ENCODE data around the gene MAG. TPM values are rescaled to one million over a fixed set of nuclear protein-coding genes. Genes with fewer than 3 reads are reported as not detected.

MAG gene
- total RNA-seq, 1 donor from 2014 or later, result not detected

GRCh38 chr19:35350591-35350990 lies 58.6 kb downstream of the MAG start:
- Histone ChIP-seq H3K4me3 (no peak overlapping the region), H3K27me3 (no peaks in the 10 kb centered on the region), H3K36me3 (no peaks in the 10 kb centered on the region), H3K27ac (no peak overlapping the region), H3K4me1 (no peaks in the 10 kb centered on the region), H3K9me3 (no peaks in the 10 kb centered on the region)
- no peak for ATAC-seq
- no peak for TF ChIP-seq CTCF (IDR thresholded peaks at IDR 0.05)
- intact Hi-C loops (cut with DNase I), result loop anchor here (10.0 kb wide), 2 partner anchors 114 to 144 kb away; partner anchors contain the start of gene KRTDAP
- peak; percentile 58 for DNase-seq

- Histone ChIP-seq H3K27me3 (no peaks in the 10 kb centered on the region), H3K4me3 (no peak overlapping the region), H3K4me1 (no peaks in the 10 kb centered on the region), H3K9me3 (no peaks in the 10 kb centered on the region), H3K27ac (no peak overlapping the region), H3K36me3 (no peaks in the 10 kb centered on the region)
- TF ChIP-seq CTCF (IDR thresholded peaks at IDR 0.05), result no peak
- peak; percentile 57 for DNase-seq
- no peak for ATAC-seq
- intact Hi-C loops (cut with DNase I), result loop anchor here (10.0 kb wide), 2 partner anchors 113 to 143 kb away; partner anchors contain the start of gene KRTDAP
These were observed 59.6 kb downstream of the MAG start for GRCh38 chr19:35351411-35352176.

GRCh38 chr19:35352177-35352447 lies 60.2 kb downstream of the MAG start:
- Histone ChIP-seq H3K27ac (no peak overlapping the region), H3K36me3 (no peaks in the 10 kb centered on the region), H3K4me3 (no peak overlapping the region), H3K9me3 (no peaks in the 10 kb centered on the region), H3K27me3 (no peaks in the 10 kb centered on the region), H3K4me1 (no peaks in the 10 kb centered on the region)
- intact Hi-C loops (cut with DNase I), result loop anchor here (10.0 kb wide), 2 partner anchors 113 to 143 kb away; partner anchors contain the start of gene KRTDAP
- no peak for ATAC-seq
- no peak for TF ChIP-seq CTCF (IDR thresholded peaks at IDR 0.05)
- no peak for DNase-seq

- Histone ChIP-seq H3K27ac (no peak overlapping the region), H3K36me3 (no peaks in the 10 kb centered on the region), H3K27me3 (no peaks in the 10 kb centered on the region), H3K4me3 (no peak overlapping the region), H3K9me3 (no peaks in the 10 kb centered on the region), H3K4me1 (peaks cover under 1% of the 10 kb centered on the region)
- ATAC-seq, result peak; percentile 86
- TF ChIP-seq CTCF (IDR thresholded peaks at IDR 0.05), result peak; percentile 82
- intact Hi-C loops (cut with DNase I), result loop anchor here (10.0 kb wide), 2 partner anchors 112 to 142 kb away; partner anchors contain the start of gene KRTDAP
- peak; percentile 76 for DNase-seq
These were observed 60.7 kb downstream of the MAG start for GRCh38 chr19:35352448-35353304.

- TF ChIP-seq CTCF (IDR thresholded peaks at IDR 0.05), result no peak
- Histone ChIP-seq H3K9me3 (no peaks in the 10 kb centered on the region), H3K4me3 (no peak overlapping the region), H3K27ac (no peak overlapping the region), H3K27me3 (no peaks in the 10 kb centered on the region), H3K4me1 (peaks cover 7% of the 10 kb centered on the region), H3K36me3 (no peaks in the 10 kb centered on the region)
- ATAC-seq (no peak), DNase-seq (peak; percentile 28)
- intact Hi-C loops (cut with DNase I), result loop anchor here (10.0 kb wide), 2 partner anchors 111 to 141 kb away; partner anchors contain the start of gene KRTDAP
These were observed 61.7 kb downstream of the MAG start for GRCh38 chr19:35353635-35354034.

Data from upper lobe of right lung (tissue), 1 donor.